Panc1 (cell line): ENCODE measurements around the gene CREB5. TPM values are rescaled to one million over a fixed set of nuclear protein-coding genes. Genes with fewer than 3 reads are reported as not detected.

Source experiments
- ATAC-seq: fragments of 200-7000 bp; cut with Tn5 transposase; 2 replicates; pipeline ENCODE4 v1.9.1; 2020; ENCODE audit warnings: mild to moderate bottlenecking, moderate library complexity
- BruUV-seq: library from RNA; stranded (reverse); fragments of 400-500 nt; replicated peaks from 2 replicates; lab custom pipeline; 2021; lab: Mats Ljungman, UMichigan
- CTCF ChIA-PET: fragments of 300-600 bp; sonication (Branson Sonifier 250); formaldehyde crosslinking; loops from one replicate; lab custom pipeline; 2022; ENCODE audit warnings: antibody characterized with exemption; lab: Charles Lee
- POLR2A ChIA-PET: fragments of 300-600 bp; sonication (Branson Sonifier 250); formaldehyde crosslinking; loops from one replicate; lab custom pipeline; 2022; ENCODE audit warnings: antibody characterized with exemption; lab: Charles Lee
- DNase-seq: peaks from one replicate; pipeline ENCODE4 v3.0.0-alpha.2; 2010; ENCODE audit warnings: low read depth, low spot score
- H3K27ac ChIP-seq: 2 replicates; pipeline ENCODE4 v1.5.1; 2011; ENCODE audit warnings: mild to moderate bottlenecking, low read length, inconsistent platforms
- H3K27me3 ChIP-seq: fragments of 200-500 bp; sonication (Bioruptor generic); 2 replicates; pipeline ENCODE4 v1.6.0; 2014; ENCODE audit warnings: low read length, inconsistent platforms; ENCODE audit not compliant: control insufficient read depth, insufficient read depth
- H3K36me3 ChIP-seq: fragments of 200-500 bp; sonication (Bioruptor generic); 2 replicates; pipeline ENCODE4 v1.5.1; 2014; ENCODE audit warnings: inconsistent platforms, mild to moderate bottlenecking, low read length, moderate library complexity; ENCODE audit not compliant: control insufficient read depth, insufficient read depth
- H3K4me1 ChIP-seq: 2 replicates; pipeline ENCODE4 v1.5.1; 2011; ENCODE audit warnings: inconsistent platforms, mild to moderate bottlenecking, low read length, moderate library complexity; ENCODE audit not compliant: control insufficient read depth, insufficient read depth
- H3K4me3 ChIP-seq, 2 experiments: 2 replicates each; pipeline ENCODE4 v1.5.1; 2011 to 2012; ENCODE audit warnings: low read depth in 2 of 2, low read length in 2 of 2, mild to moderate bottlenecking in 2 of 2, inconsistent platforms in 1 of 2, moderate library complexity in 1 of 2
- H3K9me3 ChIP-seq: fragments of 200-500 bp; sonication (Bioruptor generic); 2 replicates; pipeline ENCODE4 v1.5.1; 2014; ENCODE audit warnings: low read depth, mild to moderate bottlenecking, inconsistent platforms, low read length, moderate library complexity; ENCODE audit not compliant: control insufficient read depth, insufficient read depth
- POLR2AphosphoS5 ChIP-seq: IDR thresholded peaks from 2 replicates; pipeline ENCODE4 v1.6.1; 2012; ENCODE audit warnings: mild to moderate bottlenecking, low read depth, low read length, moderate library complexity
- SIN3A ChIP-seq: IDR thresholded peaks from 2 replicates; pipeline ENCODE4 v1.6.1; 2012; ENCODE audit warnings: low read depth, mild to moderate bottlenecking, low read length, moderate library complexity, borderline replicate concordance; ENCODE audit not compliant: insufficient read depth
- TCF7L2 ChIP-seq: IDR thresholded peaks from 2 replicates; pipeline ENCODE4 v1.6.1; 2011; ENCODE audit warnings: mild to moderate bottlenecking, low read depth, low read length, inconsistent platforms
- in situ Hi-C: cut with HindIII; loops from 2 replicates; pipeline ENCODE4 v1.10.0; 2016; ENCODE audit warnings: low sequenced_read_pairs, low pct_unique_long_range_greater_than_20kb
- intact Hi-C: fragments of 100-400 bp; cut with micrococcal nuclease; formaldehyde crosslinking; loops from one replicate; pipeline ENCODE4 v1.10.0; 2022; ENCODE audit not compliant: unreplicated experiment
- total RNA-seq: library from RNA; stranded (reverse); gene quantifications from one replicate; pipeline ENCODE4 v1.2.1, GENCODE V29; 2021; ENCODE audit not compliant: unreplicated experiment
- TF ChIP-seq, protein P1 (sequence below), 2 experiments: IDR thresholded peaks; 2 replicates each; pipeline ENCODE4 v1.6.1; 2011 to 2012; ENCODE audit warnings: low read depth in 2 of 2, control low read depth in 1 of 2, low read length in 1 of 2, mild to moderate bottlenecking in 1 of 2, moderate library complexity in 1 of 2; ENCODE audit not compliant: insufficient read depth in 1 of 2
- TF ChIP-seq, protein P2 (sequence below): fragments of 450-650 bp; IDR thresholded peaks from 2 replicates; pipeline ENCODE4 v1.5.1; 2017; ENCODE audit warnings: mild to moderate bottlenecking

The CREB5 gene
- total RNA-seq, 1 experiment from 2014 or later: 3.1 TPM

GRCh38 chr7:28473571-28474281 is 61.4 kb downstream of the CREB5 start:
- CTCF ChIA-PET: no interaction called here
- BruUV-seq: no TSS peak
- in situ Hi-C loops: no loop called here

GRCh38 chr7:28474282-28474638 is 61.9 kb downstream of the CREB5 start:
- Histone ChIP-seq H3K27me3 (peaks cover 18% of the 10 kb centered on the region), H3K27ac (no peak overlapping the region), H3K9me3 (no peaks in the 10 kb centered on the region), H3K4me1 (no peaks in the 10 kb centered on the region), H3K4me3 (no peak overlapping the region), H3K36me3 (no peaks in the 10 kb centered on the region)
- no peak for ATAC-seq
- BruUV-seq: no TSS peak
- TF ChIP-seq POLR2AphosphoS5: no peak
- TF ChIP-seq, protein P1, sequence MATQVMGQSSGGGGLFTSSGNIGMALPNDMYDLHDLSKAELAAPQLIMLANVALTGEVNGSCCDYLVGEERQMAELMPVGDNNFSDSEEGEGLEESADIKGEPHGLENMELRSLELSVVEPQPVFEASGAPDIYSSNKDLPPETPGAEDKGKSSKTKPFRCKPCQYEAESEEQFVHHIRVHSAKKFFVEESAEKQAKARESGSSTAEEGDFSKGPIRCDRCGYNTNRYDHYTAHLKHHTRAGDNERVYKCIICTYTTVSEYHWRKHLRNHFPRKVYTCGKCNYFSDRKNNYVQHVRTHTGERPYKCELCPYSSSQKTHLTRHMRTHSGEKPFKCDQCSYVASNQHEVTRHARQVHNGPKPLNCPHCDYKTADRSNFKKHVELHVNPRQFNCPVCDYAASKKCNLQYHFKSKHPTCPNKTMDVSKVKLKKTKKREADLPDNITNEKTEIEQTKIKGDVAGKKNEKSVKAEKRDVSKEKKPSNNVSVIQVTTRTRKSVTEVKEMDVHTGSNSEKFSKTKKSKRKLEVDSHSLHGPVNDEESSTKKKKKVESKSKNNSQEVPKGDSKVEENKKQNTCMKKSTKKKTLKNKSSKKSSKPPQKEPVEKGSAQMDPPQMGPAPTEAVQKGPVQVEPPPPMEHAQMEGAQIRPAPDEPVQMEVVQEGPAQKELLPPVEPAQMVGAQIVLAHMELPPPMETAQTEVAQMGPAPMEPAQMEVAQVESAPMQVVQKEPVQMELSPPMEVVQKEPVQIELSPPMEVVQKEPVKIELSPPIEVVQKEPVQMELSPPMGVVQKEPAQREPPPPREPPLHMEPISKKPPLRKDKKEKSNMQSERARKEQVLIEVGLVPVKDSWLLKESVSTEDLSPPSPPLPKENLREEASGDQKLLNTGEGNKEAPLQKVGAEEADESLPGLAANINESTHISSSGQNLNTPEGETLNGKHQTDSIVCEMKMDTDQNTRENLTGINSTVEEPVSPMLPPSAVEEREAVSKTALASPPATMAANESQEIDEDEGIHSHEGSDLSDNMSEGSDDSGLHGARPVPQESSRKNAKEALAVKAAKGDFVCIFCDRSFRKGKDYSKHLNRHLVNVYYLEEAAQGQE (IDR thresholded peaks at IDR 0.05; ENCODE audit: insufficient read depth in 1 of 2, low read depth in 2 of 2, low read length in 1 of 2): no peak
- TF ChIP-seq, protein P2, sequence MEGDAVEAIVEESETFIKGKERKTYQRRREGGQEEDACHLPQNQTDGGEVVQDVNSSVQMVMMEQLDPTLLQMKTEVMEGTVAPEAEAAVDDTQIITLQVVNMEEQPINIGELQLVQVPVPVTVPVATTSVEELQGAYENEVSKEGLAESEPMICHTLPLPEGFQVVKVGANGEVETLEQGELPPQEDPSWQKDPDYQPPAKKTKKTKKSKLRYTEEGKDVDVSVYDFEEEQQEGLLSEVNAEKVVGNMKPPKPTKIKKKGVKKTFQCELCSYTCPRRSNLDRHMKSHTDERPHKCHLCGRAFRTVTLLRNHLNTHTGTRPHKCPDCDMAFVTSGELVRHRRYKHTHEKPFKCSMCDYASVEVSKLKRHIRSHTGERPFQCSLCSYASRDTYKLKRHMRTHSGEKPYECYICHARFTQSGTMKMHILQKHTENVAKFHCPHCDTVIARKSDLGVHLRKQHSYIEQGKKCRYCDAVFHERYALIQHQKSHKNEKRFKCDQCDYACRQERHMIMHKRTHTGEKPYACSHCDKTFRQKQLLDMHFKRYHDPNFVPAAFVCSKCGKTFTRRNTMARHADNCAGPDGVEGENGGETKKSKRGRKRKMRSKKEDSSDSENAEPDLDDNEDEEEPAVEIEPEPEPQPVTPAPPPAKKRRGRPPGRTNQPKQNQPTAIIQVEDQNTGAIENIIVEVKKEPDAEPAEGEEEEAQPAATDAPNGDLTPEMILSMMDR: no peak
- no peak for TF ChIP-seq TCF7L2
- TF ChIP-seq SIN3A: no peak
- ChIA-PET CTCF (no interaction called here), POLR2A (interaction anchor here (0.7 kb wide), 1 partner anchor 144 kb away, joined by 4 read pairs; no protein-coding TSS in a partner anchor)
- intact Hi-C loops (no loop called here), in situ Hi-C loops (no loop called here)
- no peak for DNase-seq

More at GRCh38 chr7:28473571-28474281, 61.4 kb downstream of the CREB5 start:
- POLR2A ChIA-PET: interaction anchor here (0.6 to 0.7 kb wide), 2 partner anchors 143 to 1357 kb away, joined by 4 to 6 read pairs; no protein-coding TSS in a partner anchor
- ATAC-seq (no peak), DNase-seq (no peak)
- H3K4me1 ChIP-seq: no peaks in the 10 kb centered on the region
- no peaks in the 10 kb centered on the region for H3K36me3 ChIP-seq
- peaks cover 18% of the 10 kb centered on the region for H3K27me3 ChIP-seq
- H3K4me3 ChIP-seq: no peak overlapping the region
- no peak overlapping the region for H3K27ac ChIP-seq
- TF ChIP-seq POLR2AphosphoS5: no peak
- no peak for TF ChIP-seq TCF7L2
- TF ChIP-seq, protein P1 (IDR thresholded peaks at IDR 0.05; ENCODE audit: insufficient read depth in 1 of 2, low read depth in 2 of 2, low read length in 1 of 2): no peak
- H3K9me3 ChIP-seq: no peaks in the 10 kb centered on the region
- intact Hi-C loops: no loop called here
